ENCODE results near the gene DTNBP1.

Gene DTNBP1

DNA sequence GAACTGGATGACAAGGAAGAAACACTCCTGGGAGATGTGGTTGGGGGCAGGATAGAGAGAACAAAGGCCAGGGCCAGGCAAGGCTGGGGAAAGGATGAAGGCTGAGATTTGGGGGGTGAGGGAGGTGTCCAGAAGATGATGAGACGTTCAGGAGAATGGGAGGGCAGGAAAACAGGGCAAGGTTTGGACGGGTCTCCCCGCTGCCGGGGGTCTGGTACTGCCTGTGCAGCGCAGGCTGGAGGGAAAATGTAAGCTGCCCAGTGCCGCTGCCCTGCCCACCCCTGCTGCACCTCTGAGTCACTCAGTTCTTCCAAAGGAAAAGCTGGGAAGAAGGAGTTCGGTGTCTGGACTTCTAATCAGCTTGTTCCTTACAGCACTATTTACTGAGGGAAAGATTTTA, 130.9 kb downstream of the DTNBP1 start:
- H3K27ac ChIP-seq = no peak overlapping the region
- H3K27me3 ChIP-seq (replicated peaks) = no peaks in the 10 kb centered on the region
- in situ Hi-C loops (cut with HindIII; ENCODE audit: low pct_ligation_motif_present, low sequenced_read_pairs) = no loop called here
- DNase-seq = no peak
- H3K4me3 ChIP-seq (ENCODE audit: low read depth, low read length) = no peak overlapping the region
- H3K36me3 ChIP-seq (replicated peaks) = no peaks in the 10 kb centered on the region
- TF ChIP-seq, protein P1, sequence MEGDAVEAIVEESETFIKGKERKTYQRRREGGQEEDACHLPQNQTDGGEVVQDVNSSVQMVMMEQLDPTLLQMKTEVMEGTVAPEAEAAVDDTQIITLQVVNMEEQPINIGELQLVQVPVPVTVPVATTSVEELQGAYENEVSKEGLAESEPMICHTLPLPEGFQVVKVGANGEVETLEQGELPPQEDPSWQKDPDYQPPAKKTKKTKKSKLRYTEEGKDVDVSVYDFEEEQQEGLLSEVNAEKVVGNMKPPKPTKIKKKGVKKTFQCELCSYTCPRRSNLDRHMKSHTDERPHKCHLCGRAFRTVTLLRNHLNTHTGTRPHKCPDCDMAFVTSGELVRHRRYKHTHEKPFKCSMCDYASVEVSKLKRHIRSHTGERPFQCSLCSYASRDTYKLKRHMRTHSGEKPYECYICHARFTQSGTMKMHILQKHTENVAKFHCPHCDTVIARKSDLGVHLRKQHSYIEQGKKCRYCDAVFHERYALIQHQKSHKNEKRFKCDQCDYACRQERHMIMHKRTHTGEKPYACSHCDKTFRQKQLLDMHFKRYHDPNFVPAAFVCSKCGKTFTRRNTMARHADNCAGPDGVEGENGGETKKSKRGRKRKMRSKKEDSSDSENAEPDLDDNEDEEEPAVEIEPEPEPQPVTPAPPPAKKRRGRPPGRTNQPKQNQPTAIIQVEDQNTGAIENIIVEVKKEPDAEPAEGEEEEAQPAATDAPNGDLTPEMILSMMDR (IDR thresholded peaks at IDR 0.05; ENCODE audit: low read depth, low read length, missing control alignments) = no peak

DNA sequence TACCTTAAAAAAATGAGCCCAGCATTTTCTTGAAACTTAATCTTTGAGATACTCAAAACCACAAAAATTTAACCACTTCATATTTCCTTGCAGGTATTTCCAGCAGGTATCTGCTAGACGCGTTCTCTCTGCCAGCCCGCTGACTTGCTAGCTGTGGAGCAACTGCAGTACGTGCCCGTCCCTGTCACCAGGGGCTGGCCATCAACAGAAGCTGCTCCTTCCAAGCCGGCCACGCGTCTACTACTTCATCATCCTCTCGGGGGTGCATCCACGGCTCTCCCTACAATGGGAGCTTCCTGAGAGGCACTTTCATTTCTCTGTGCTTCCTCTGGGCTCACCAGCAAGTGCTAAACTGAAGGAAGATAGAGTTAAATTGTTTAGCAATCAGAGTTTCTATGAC, 132.4 kb downstream of the DTNBP1 start:
- TF ChIP-seq, protein P1 (IDR thresholded peaks at IDR 0.05; ENCODE audit: low read depth, low read length, missing control alignments) = no peak
- no peaks in the 10 kb centered on the region for H3K27me3 ChIP-seq (replicated peaks)
- in situ Hi-C loops (cut with HindIII; ENCODE audit: low pct_ligation_motif_present, low sequenced_read_pairs) = no loop called here
- no peak for DNase-seq
- no peaks in the 10 kb centered on the region for H3K36me3 ChIP-seq (replicated peaks)
- no peak overlapping the region for H3K27ac ChIP-seq
- H3K4me3 ChIP-seq (ENCODE audit: low read depth, low read length) = no peak overlapping the region

DNA sequence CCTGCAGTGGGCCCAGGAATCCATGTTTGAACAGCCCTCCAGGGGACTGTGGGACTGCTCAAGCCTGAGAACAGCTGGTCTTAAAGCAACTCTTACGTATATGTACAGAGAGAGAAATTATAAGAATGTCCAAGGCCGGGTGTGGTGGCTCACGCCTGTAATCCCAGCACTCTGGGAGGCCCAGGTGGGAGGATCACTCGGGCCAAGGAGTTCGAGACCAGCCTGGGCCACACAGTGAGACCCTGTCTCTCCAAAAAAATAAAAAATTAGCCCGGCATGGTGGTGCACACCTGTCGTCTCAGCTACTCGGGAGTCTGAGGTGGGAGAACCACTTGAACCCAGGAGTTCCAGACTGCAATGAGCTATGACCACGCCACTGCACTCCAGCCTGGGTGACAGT, 134.0 kb downstream of the DTNBP1 start:
- TF ChIP-seq, protein P1 (IDR thresholded peaks at IDR 0.05; ENCODE audit: low read depth, low read length, missing control alignments) = no peak
- Histone ChIP-seq H3K36me3 (replicated peaks) (peaks cover 4% of the 10 kb centered on the region), H3K27ac (no peak overlapping the region), H3K4me3 (ENCODE audit: low read depth, low read length) (no peak overlapping the region), H3K27me3 (replicated peaks) (no peaks in the 10 kb centered on the region)
- in situ Hi-C loops (cut with HindIII; ENCODE audit: low pct_ligation_motif_present, low sequenced_read_pairs) = no loop called here
- DNase-seq = no peak

DNA sequence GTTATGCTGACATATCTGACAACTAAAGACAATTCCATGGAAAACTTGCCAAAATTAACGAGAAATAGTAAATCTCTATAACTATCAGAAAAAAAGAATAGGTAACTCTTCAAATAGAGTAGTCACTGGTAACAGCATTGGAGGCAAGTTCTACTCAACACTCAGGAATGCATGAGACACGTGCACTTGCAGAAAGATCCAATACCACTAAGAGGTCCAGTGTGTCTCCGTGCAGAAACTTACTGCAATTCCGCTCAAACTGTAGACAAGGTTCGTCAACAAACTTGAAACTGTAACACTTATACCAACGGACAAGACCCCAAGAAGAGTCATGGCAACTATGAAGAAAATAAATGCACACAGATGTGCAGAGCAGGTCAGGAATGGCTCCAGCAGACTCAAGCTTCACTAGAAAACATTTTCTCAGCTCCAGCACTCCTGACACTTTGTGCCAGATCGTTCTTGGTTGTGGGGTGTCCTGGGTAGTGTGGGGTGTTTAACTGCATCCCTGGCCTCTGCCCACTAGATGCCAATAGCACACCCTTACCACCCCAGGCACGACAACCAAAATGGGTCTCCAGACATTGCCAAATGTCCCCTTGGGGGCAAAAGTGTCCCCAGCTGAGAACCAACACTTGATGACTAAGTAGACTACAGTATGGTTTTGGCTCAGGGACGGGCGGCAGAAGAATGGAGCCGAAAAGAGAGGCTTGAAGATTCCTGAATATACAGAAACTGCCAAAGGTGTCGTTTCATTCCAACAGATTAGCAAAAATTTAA, 134.8 kb downstream of the DTNBP1 start:
- H3K27me3 ChIP-seq (replicated peaks) = no peaks in the 10 kb centered on the region
- H3K36me3 ChIP-seq (replicated peaks) = peaks cover 4% of the 10 kb centered on the region
- H3K27ac ChIP-seq = no peak overlapping the region
- no peak overlapping the region for H3K4me3 ChIP-seq (ENCODE audit: low read depth, low read length)
- in situ Hi-C loops (cut with HindIII; ENCODE audit: low pct_ligation_motif_present, low sequenced_read_pairs) = no loop called here
- TF ChIP-seq, protein P1 (IDR thresholded peaks at IDR 0.05; ENCODE audit: low read depth, low read length, missing control alignments) = no peak
- DNase-seq = no peak

DNA sequence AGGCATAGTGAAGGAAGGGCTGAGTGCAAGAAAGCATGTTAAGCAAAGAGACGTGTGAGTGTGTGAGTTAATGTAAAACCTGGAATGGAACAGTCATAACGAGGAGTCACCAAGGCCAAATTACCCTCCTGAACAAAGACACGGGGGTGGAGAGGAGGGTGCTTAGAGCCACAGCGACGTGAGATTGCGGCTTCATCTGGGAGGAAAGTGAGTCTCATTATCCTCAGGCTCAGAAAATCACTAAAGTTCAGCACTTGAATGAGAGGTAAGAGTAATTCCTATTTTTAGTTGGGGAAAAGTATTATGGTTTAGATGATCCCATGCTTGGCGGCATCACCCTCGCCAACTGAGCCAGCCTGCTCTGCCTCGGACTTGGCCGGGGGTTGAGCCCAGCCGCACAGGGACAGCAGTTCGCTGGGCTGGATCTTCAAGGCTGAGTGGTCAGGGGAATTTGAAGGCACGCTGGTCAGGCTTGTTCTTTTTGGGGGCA, 136.6 kb downstream of the DTNBP1 start:
- H3K27me3 ChIP-seq (replicated peaks) = no peaks in the 10 kb centered on the region
- TF ChIP-seq, protein P1 (IDR thresholded peaks at IDR 0.05; ENCODE audit: low read depth, low read length, missing control alignments) = no peak
- no peak for DNase-seq
- H3K36me3 ChIP-seq (replicated peaks) = peaks cover 15% of the 10 kb centered on the region
- H3K27ac ChIP-seq = no peak overlapping the region
- in situ Hi-C loops (cut with HindIII; ENCODE audit: low pct_ligation_motif_present, low sequenced_read_pairs) = no loop called here
- H3K4me3 ChIP-seq (ENCODE audit: low read depth, low read length) = no peak overlapping the region
